Liver (tissue), 9 donors: ENCODE results near the gene TMPRSS3. TPM values are rescaled to one million over a fixed set of nuclear protein-coding genes. Genes with fewer than 3 reads are reported as not detected.

Experiments used
- DNase-seq: peaks from one replicate; pipeline ENCODE4 v3.0.0-alpha.2; 2017; ENCODE audit warnings: low spot score
- H3K27ac ChIP-seq, 2 donors: one replicate each; pipeline ENCODE4 v1.7.0; 2013; ENCODE audit warnings: inconsistent platforms in 2 of 2, low read length in 2 of 2, control low read depth in 1 of 2, low read depth in 1 of 2, mild to moderate bottlenecking in 1 of 2
- H3K27me3 ChIP-seq, 4 donors: one replicate each; pipeline versions ENCODE4 v1.6.1 to v1.7.0; 2013; ENCODE audit warnings: low read length in 3 of 4, inconsistent platforms in 1 of 4, mild to moderate bottlenecking in 1 of 4, moderate library complexity in 1 of 4; ENCODE audit not compliant: control insufficient read depth in 4 of 4, insufficient read depth in 4 of 4
- H3K36me3 ChIP-seq, 4 donors: one replicate each; pipeline versions ENCODE4 v1.6.1 to v1.7.0; 2013; ENCODE audit warnings: low read length in 3 of 4, mild to moderate bottlenecking in 3 of 4, low read depth in 1 of 4, moderate library complexity in 1 of 4; ENCODE audit not compliant: control insufficient read depth in 4 of 4, insufficient read depth in 3 of 4
- H3K4me1 ChIP-seq, 4 donors: one replicate each; pipeline versions ENCODE4 v1.6.1 to v1.7.0; 2013; ENCODE audit warnings: low read length in 3 of 4, mild to moderate bottlenecking in 3 of 4, moderate library complexity in 1 of 4; ENCODE audit not compliant: control insufficient read depth in 4 of 4, insufficient read depth in 4 of 4
- H3K4me3 ChIP-seq, 3 donors: one replicate each; pipeline versions ENCODE4 v1.6.1 to v1.7.0; 2013; ENCODE audit warnings: low read length in 3 of 3, control low read depth in 1 of 3, low read depth in 1 of 3, mild to moderate bottlenecking in 1 of 3
- H3K9ac ChIP-seq, 2 donors: one replicate each; pipeline ENCODE4 v1.7.0; 2013; ENCODE audit warnings: low read length in 2 of 2, mild to moderate bottlenecking in 2 of 2, moderate library complexity in 2 of 2, control low read depth in 1 of 2, low read depth in 1 of 2
- H3K9me3 ChIP-seq, 4 donors: one replicate each; pipeline versions ENCODE4 v1.6.1 to v1.7.0; 2013; ENCODE audit warnings: low read length in 3 of 4; ENCODE audit not compliant: control insufficient read depth in 4 of 4
- ATF3 ChIP-seq: IDR thresholded peaks from 2 replicates; pipeline ENCODE4 v1.6.1; 2016; ENCODE audit warnings: antibody characterized with exemption
- CTCF ChIP-seq: fragments of 150-350 bp; IDR thresholded peaks from 2 replicates; pipeline ENCODE4 v1.5.1; 2017; ENCODE audit warnings: improper control_type of control experiment, low read depth, low read length; ENCODE audit not compliant: missing input control
- EGR1 ChIP-seq, 2 donors: IDR thresholded peaks; 2 replicates each; pipeline ENCODE4 v1.6.1; 2016 to 2018; ENCODE audit warnings: antibody characterized with exemption in 2 of 2, low read depth in 2 of 2
- FOXA1 ChIP-seq: IDR thresholded peaks from 2 replicates; pipeline ENCODE4 v1.6.1; 2016; ENCODE audit warnings: antibody characterized with exemption
- FOXA2 ChIP-seq: IDR thresholded peaks from 2 replicates; pipeline ENCODE4 v1.6.1; 2016; ENCODE audit warnings: antibody characterized with exemption
- GABPA ChIP-seq, 2 donors: IDR thresholded peaks in 1 of 2; conservative IDR thresholded peaks in 1 of 2; 2 replicates each; pipeline ENCODE4 v1.6.1; 2016; ENCODE audit warnings: antibody characterized with exemption in 2 of 2, mild to moderate bottlenecking in 1 of 2, moderate library complexity in 1 of 2
- HNF4A ChIP-seq, 2 donors: conservative IDR thresholded peaks; 2 replicates each; pipeline ENCODE4 v1.6.1; 2016; ENCODE audit warnings: antibody characterized with exemption in 2 of 2, mild to moderate bottlenecking in 2 of 2
- HNF4G ChIP-seq: IDR thresholded peaks from 2 replicates; pipeline ENCODE4 v1.6.1; 2016; ENCODE audit warnings: antibody characterized with exemption
- JUND ChIP-seq, 2 donors: IDR thresholded peaks; 2 replicates each; pipeline ENCODE4 v1.6.1; 2016; ENCODE audit warnings: antibody characterized with exemption in 2 of 2
- MAX ChIP-seq: IDR thresholded peaks from 2 replicates; pipeline ENCODE4 v1.6.1; 2016; ENCODE audit warnings: antibody characterized with exemption
- NR2F2 ChIP-seq: IDR thresholded peaks from 2 replicates; pipeline ENCODE4 v1.6.1; 2016; ENCODE audit warnings: antibody characterized with exemption
- RAD21 ChIP-seq, 2 donors: IDR thresholded peaks; 2 replicates each; pipeline ENCODE4 v1.6.1; 2016; ENCODE audit warnings: antibody characterized with exemption in 2 of 2, mild to moderate bottlenecking in 2 of 2
- RXRA ChIP-seq, 2 donors: IDR thresholded peaks; 2 replicates each; pipeline ENCODE4 v1.6.1; 2017 to 2018; ENCODE audit warnings: antibody characterized with exemption in 2 of 2, mild to moderate bottlenecking in 1 of 2
- SP1 ChIP-seq: IDR thresholded peaks from 2 replicates; pipeline ENCODE4 v1.6.1; 2018; ENCODE audit warnings: antibody characterized with exemption, mild to moderate bottlenecking
- TAF1 ChIP-seq: conservative IDR thresholded peaks from 2 replicates; pipeline ENCODE4 v1.6.1; 2016; ENCODE audit warnings: antibody characterized with exemption, mild to moderate bottlenecking
- YY1 ChIP-seq: IDR thresholded peaks from 2 replicates; pipeline ENCODE4 v1.6.1; 2016; ENCODE audit warnings: antibody characterized with exemption, mild to moderate bottlenecking
- ZBTB33 ChIP-seq: IDR thresholded peaks from 2 replicates; pipeline ENCODE4 v1.6.1; 2016; ENCODE audit warnings: antibody characterized with exemption
- WGBS: extraction: QIAGEN DNeasy Blood & Tissue Kit; methylation state at CpG from one replicate; pipeline ENCODE4 v1.1.7; 2013; 5-methylcytosine and 5-hydroxymethylcytosine counted together
- polyA plus RNA-seq, 2 donors: library from polyadenylated mRNA; stranded (reverse) in 1 of 2; unstranded in 1 of 2; fragments of 200-250 nt in 1 of 2; fragments of >200 nt in 1 of 2; fragmentation: Nextera tagmentation in 1 of 2; extraction: Ambion mirVana in 1 of 2; gene quantifications; one replicate each; pipeline versions ENCODE4 v1.2.1 to v1.2.3, GENCODE V29; 2013 to 2015
- total RNA-seq, 2 donors: library from RNA; depleted of rRNA; stranded (reverse); fragments of >200 nt; gene quantifications; one replicate each; pipeline ENCODE4 v1.2.3, GENCODE V29; 2014
- donor health status: healthy.
- donor health status: healthy.
- donor health status: healthy.
- donor health status: healthy.
- donor health status: healthy.

Gene TMPRSS3
- total and polyA plus RNA-seq, 4 donors, result 0.25 to 0.50 TPM; not detected in 2

GRCh38 chr21:42374457-42374856 is 21.4 kb downstream of the TMPRSS3 start:
- Histone ChIP-seq H3K4me3 (no peak overlapping the region), H3K9me3 (no peaks in the 10 kb centered on the region), H3K27ac (no peak overlapping the region), H3K4me1 (no peaks in the 10 kb centered on the region), H3K36me3 (no peaks in the 10 kb centered on the region), H3K9ac (no peak overlapping the region), H3K27me3 (peaks cover 0 to 4% (median 1%) of the 10 kb centered on the region in 4 donors)
- WGBS, result 80% methylated on average over 7 of the region's 7 CpGs
- TF ChIP-seq NR2F2, result no peak
- TF ChIP-seq EGR1 (IDR thresholded peaks at IDR 0.05; ENCODE audit: low read depth in 2 of 2), result no peak
- no peak for TF ChIP-seq HNF4G
- TF ChIP-seq FOXA1, result no peak
- no peak for TF ChIP-seq RXRA (IDR thresholded peaks at IDR 0.05)
- no peak for TF ChIP-seq TAF1
- no peak for TF ChIP-seq GABPA (IDR thresholded peaks at IDR 0.05 in 1 of 2, conservative IDR thresholded peaks at IDR 0.05 in 1 of 2)
- no peak for TF ChIP-seq YY1
- no peak for TF ChIP-seq RAD21 (IDR thresholded peaks at IDR 0.05)
- no peak for DNase-seq

GRCh38 chr21:42373908-42374455 is 21.9 kb downstream of the TMPRSS3 start:
- 82% methylated on average over 16 of the region's 16 CpGs for WGBS
- Histone ChIP-seq H3K4me1 (no peaks in the 10 kb centered on the region), H3K4me3 (no peak overlapping the region), H3K9me3 (no peaks in the 10 kb centered on the region), H3K36me3 (no peaks in the 10 kb centered on the region), H3K27ac (no peak overlapping the region), H3K27me3 (peaks cover 0 to 5% (median 1%) of the 10 kb centered on the region in 4 donors), H3K9ac (no peak overlapping the region)
- no peak for TF ChIP-seq YY1
- no peak for TF ChIP-seq RXRA (IDR thresholded peaks at IDR 0.05)
- no peak for TF ChIP-seq JUND (IDR thresholded peaks at IDR 0.05)
- no peak for DNase-seq

GRCh38 chr21:42373196-42373907 is 22.5 kb downstream of the TMPRSS3 start:
- WGBS, result 80% methylated on average over 25 of the region's 25 CpGs
- Histone ChIP-seq H3K9me3 (no peaks in the 10 kb centered on the region), H3K4me1 (no peaks in the 10 kb centered on the region), H3K36me3 (no peaks in the 10 kb centered on the region), H3K4me3 (no peak overlapping the region), H3K9ac (no peak overlapping the region), H3K27ac (no peak overlapping the region), H3K27me3 (peaks cover 0 to 5% (median 1%) of the 10 kb centered on the region in 4 donors)
- DNase-seq, result no peak
- no peak for TF ChIP-seq EGR1 (IDR thresholded peaks at IDR 0.05; ENCODE audit: low read depth in 2 of 2)
- TF ChIP-seq HNF4A (conservative IDR thresholded peaks at IDR 0.05), result no peak
- no peak for TF ChIP-seq SP1
- no peak for TF ChIP-seq MAX
- no peak for TF ChIP-seq GABPA (IDR thresholded peaks at IDR 0.05 in 1 of 2, conservative IDR thresholded peaks at IDR 0.05 in 1 of 2)
- TF ChIP-seq FOXA1, result no peak
- no peak for TF ChIP-seq HNF4G
- TF ChIP-seq JUND (IDR thresholded peaks at IDR 0.05), result no peak
- TF ChIP-seq ATF3, result no peak
- no peak for TF ChIP-seq RXRA (IDR thresholded peaks at IDR 0.05)
- TF ChIP-seq ZBTB33, result no peak
- TF ChIP-seq CTCF, result no peak
- no peak for TF ChIP-seq RAD21 (IDR thresholded peaks at IDR 0.05)
- no peak for TF ChIP-seq NR2F2
- no peak for TF ChIP-seq TAF1
- no peak for TF ChIP-seq YY1
- TF ChIP-seq FOXA2, result no peak
